Measurements from ENCODE around the gene HAPLN2. TPM values are rescaled to one million over a fixed set of nuclear protein-coding genes. Genes with fewer than 3 reads are reported as not detected.

Gene HAPLN2
- total RNA-seq, 1 donor from 2014 or later: 0.76 TPM

GRCh38 chr1:156667968-156668709, 48.9 kb downstream of the HAPLN2 start:
- Mint-ChIP-seq H3K4me3 (no peak overlapping the region), H3K27ac (peak overlapping the region; percentile 59), H3K36me3 (peaks cover 20% of the 10 kb centered on the region), H3K4me1 (peaks cover 61% of the 10 kb centered on the region), H3K27me3 (ENCODE audit: low read depth) (no peaks in the 10 kb centered on the region), H3K9me3 (no peaks in the 10 kb centered on the region)
- no peak for DNase-seq (ENCODE audit: low spot score in 2 of 2, unreplicated experiment in 2 of 2)
- TF ChIP-seq CTCF (IDR thresholded peaks at IDR 0.05; ENCODE audit: unreplicated experiment): no peak

- peaks cover 22% of the 10 kb centered on the region for H3K36me3 Mint-ChIP-seq
- no peak for TF ChIP-seq CTCF (IDR thresholded peaks at IDR 0.05; ENCODE audit: unreplicated experiment)
- peaks cover 62% of the 10 kb centered on the region for H3K4me1 Mint-ChIP-seq
- no peaks in the 10 kb centered on the region for H3K9me3 Mint-ChIP-seq
- H3K4me3 Mint-ChIP-seq: no peak overlapping the region
- peak overlapping the region; percentile 23 for H3K27ac Mint-ChIP-seq
- no peak for DNase-seq (ENCODE audit: low spot score in 2 of 2, unreplicated experiment in 2 of 2)
- H3K27me3 Mint-ChIP-seq (ENCODE audit: low read depth): no peaks in the 10 kb centered on the region
Observed at GRCh38 chr1:156668801-156669637, 49.8 kb downstream of the HAPLN2 start.

- peaks cover 59% of the 10 kb centered on the region for H3K4me1 Mint-ChIP-seq
- H3K9me3 Mint-ChIP-seq: no peaks in the 10 kb centered on the region
- no peaks in the 10 kb centered on the region for H3K27me3 Mint-ChIP-seq (ENCODE audit: low read depth)
- H3K36me3 Mint-ChIP-seq: peaks cover 25% of the 10 kb centered on the region
- H3K27ac Mint-ChIP-seq: no peak overlapping the region
- no peak for TF ChIP-seq CTCF (IDR thresholded peaks at IDR 0.05; ENCODE audit: unreplicated experiment)
- DNase-seq (ENCODE audit: low spot score in 2 of 2, unreplicated experiment in 2 of 2): no peak
- no peak overlapping the region for H3K4me3 Mint-ChIP-seq
Observed at GRCh38 chr1:156669794-156670193, 50.6 kb downstream of the HAPLN2 start.

GRCh38 chr1:156670359-156670758, 51.1 kb downstream of the HAPLN2 start:
- Mint-ChIP-seq H3K4me1 (peaks cover 61% of the 10 kb centered on the region), H3K36me3 (peaks cover 25% of the 10 kb centered on the region), H3K27ac (no peak overlapping the region), H3K27me3 (ENCODE audit: low read depth) (no peaks in the 10 kb centered on the region), H3K4me3 (no peak overlapping the region), H3K9me3 (no peaks in the 10 kb centered on the region)
- no peak for TF ChIP-seq CTCF (IDR thresholded peaks at IDR 0.05; ENCODE audit: unreplicated experiment)
- no peak for DNase-seq (ENCODE audit: low spot score in 2 of 2, unreplicated experiment in 2 of 2)

GRCh38 chr1:156670791-156671190, 51.6 kb downstream of the HAPLN2 start:
- TF ChIP-seq CTCF (IDR thresholded peaks at IDR 0.05; ENCODE audit: unreplicated experiment): no peak
- no peaks in the 10 kb centered on the region for H3K27me3 Mint-ChIP-seq (ENCODE audit: low read depth)
- DNase-seq (ENCODE audit: low spot score in 2 of 2, unreplicated experiment in 2 of 2): no peak
- H3K4me3 Mint-ChIP-seq: no peak overlapping the region
- peaks cover 25% of the 10 kb centered on the region for H3K36me3 Mint-ChIP-seq
- H3K27ac Mint-ChIP-seq: no peak overlapping the region
- H3K9me3 Mint-ChIP-seq: no peaks in the 10 kb centered on the region
- peaks cover 61% of the 10 kb centered on the region for H3K4me1 Mint-ChIP-seq

Measured in mesothelial cell of epicardium (in vitro differentiated cells).